Measurements from ENCODE around the gene PIK3CD. TPM values are rescaled to one million over a fixed set of nuclear protein-coding genes. Genes with fewer than 3 reads are reported as not detected.

The PIK3CD gene
- total and polyA plus RNA-seq, 2 experiments from 2014 or later = 6.6 to 32.1 TPM

- no peak for TF ChIP-seq ZNF462 (CRISPR knock-in tag; IDR thresholded peaks at IDR 0.05)
- TF ChIP-seq JUNB (IDR thresholded peaks at IDR 0.05; ENCODE audit: unreplicated experiment) = no peak
- no peak for TF ChIP-seq ZNF331 (CRISPR knock-in tag; IDR thresholded peaks at IDR 0.05; ENCODE audit: low read depth)
- TF ChIP-seq ETS1 (IDR thresholded peaks at IDR 0.05) = no peak
- no peak for TF ChIP-seq EZH2 (IDR thresholded peaks at IDR 0.05; ENCODE audit: low read depth, unreplicated experiment)
- no peak for TF ChIP-seq NANOG (IDR thresholded peaks at IDR 0.05; ENCODE audit: borderline replicate concordance)
- TF ChIP-seq STAT1 (IDR thresholded peaks at IDR 0.05; ENCODE audit: unreplicated experiment) = no peak
- no peak for TF ChIP-seq ZNF114 (CRISPR knock-in tag; IDR thresholded peaks at IDR 0.05)
- no peak for TF ChIP-seq POLR2AphosphoS5 (IDR thresholded peaks at IDR 0.05; ENCODE audit: low read depth)
Observed at GRCh38 chr1:9700340-9700739, 48.8 kb downstream of the PIK3CD start (continued).

DNA sequence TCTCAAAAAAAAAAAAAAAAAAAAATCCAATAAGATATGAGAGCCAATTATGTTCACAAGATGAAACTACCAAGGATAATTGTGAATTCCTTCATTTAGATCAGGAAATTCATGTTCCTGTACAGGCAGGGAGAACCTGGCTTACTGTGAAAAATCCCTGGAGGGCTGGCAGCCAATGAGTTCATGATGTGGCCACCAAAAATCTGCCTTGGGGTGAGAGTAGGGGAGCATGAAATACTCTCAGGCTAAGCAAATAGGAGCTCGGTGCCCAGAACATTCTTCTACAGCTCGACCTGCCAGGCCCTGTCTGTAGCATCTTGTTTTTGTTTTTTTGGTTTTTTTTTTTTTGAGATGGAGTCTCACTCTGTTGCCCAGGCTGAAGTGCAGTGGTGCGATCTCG lies 50.1 kb downstream of the PIK3CD start:
- Mint-ChIP-seq H3K36me3 (ENCODE audit: low read depth) (0 out of 3 replicates have a peak, but pooled peaks cover 3% of the 10 kb centered on the region), H3K27ac (no peak overlapping the region), H3K27me3 (ENCODE audit: insufficient read depth, low read depth, poor library complexity) (peaks cover 2% of the 10 kb centered on the region), H3K4me3 (no peak overlapping the region), H3K4me1 (peaks cover 7% of the 10 kb centered on the region; the same call in 2 of the 3 replicates), H3K9me3 (no peaks in the 10 kb centered on the region)
- ATAC-seq (no peak), DNase-seq (ENCODE audit: low spot score) (no peak)
- Histone ChIP-seq H2AFZ (no peak overlapping the region), H3K27me3 (ENCODE audit: insufficient read depth) (no peaks in the 10 kb centered on the region), H3K36me3 (ENCODE audit: insufficient read depth) (no peaks in the 10 kb centered on the region), H3K4me3 (no peak overlapping the region), H3K27ac (ENCODE audit: low read depth) (no peak overlapping the region), H3K9me2 (ENCODE audit: insufficient read depth) (no peaks in the 10 kb centered on the region), H4K20me1 (replicated peaks; ENCODE audit: insufficient read depth) (no peaks in the 10 kb centered on the region), H3K4me1 (ENCODE audit: insufficient read depth) (no peaks in the 10 kb centered on the region), H3K79me2 (replicated peaks; ENCODE audit: insufficient read depth) (no peaks in the 10 kb centered on the region), H3F3A (replicated peaks; ENCODE audit: low read depth) (no peaks in the 10 kb centered on the region), H3K4me2 (no peak overlapping the region)
- TF ChIP-seq NANOG (IDR thresholded peaks at IDR 0.05; ENCODE audit: borderline replicate concordance) (no peak), ZNF462 (CRISPR knock-in tag; IDR thresholded peaks at IDR 0.05) (no peak), STAT1 (IDR thresholded peaks at IDR 0.05; ENCODE audit: unreplicated experiment) (no peak)
